SK-N-SH treated with all-trans-retinoic acid at 6 μM for 48 hours (cell line): Measurements from ENCODE around the gene PIGBOS1.

Experiments
- ATAC-seq: fragments of 200-7000 bp; cut with Tn5 transposase; 3 replicates; pipeline ENCODE4 v1.9.1; 2020; ENCODE audit warnings: mild to moderate bottlenecking, moderate library complexity
- ARNTL ChIP-seq: fragments of 450-650 bp; formaldehyde crosslinking; IDR thresholded peaks from 2 replicates; pipeline ENCODE4 v1.5.0; 2020; ENCODE audit warnings: low read depth, mild to moderate bottlenecking, moderate library complexity, borderline replicate concordance
- ESRRG ChIP-seq: fragments of 250-450 bp; sonication (Bioruptor Pico); IDR thresholded peaks from 2 replicates; pipeline ENCODE4 v1.6.1; 2021; ENCODE audit warnings: mild to moderate bottlenecking
- ISL1 ChIP-seq: fragments of 250-450 bp; sonication (Bioruptor Pico); IDR thresholded peaks from 2 replicates; pipeline ENCODE4 v2.1.2; 2022; ENCODE audit warnings: mild to moderate bottlenecking, moderate library complexity
- OSR1 ChIP-seq: fragments of 250-450 bp; sonication (Bioruptor Pico); IDR thresholded peaks from 2 replicates; pipeline ENCODE4 v1.8.0; 2022; ENCODE audit warnings: moderate library complexity, mild to moderate bottlenecking, inconsistent platforms

Gene PIGBOS1

DNA sequence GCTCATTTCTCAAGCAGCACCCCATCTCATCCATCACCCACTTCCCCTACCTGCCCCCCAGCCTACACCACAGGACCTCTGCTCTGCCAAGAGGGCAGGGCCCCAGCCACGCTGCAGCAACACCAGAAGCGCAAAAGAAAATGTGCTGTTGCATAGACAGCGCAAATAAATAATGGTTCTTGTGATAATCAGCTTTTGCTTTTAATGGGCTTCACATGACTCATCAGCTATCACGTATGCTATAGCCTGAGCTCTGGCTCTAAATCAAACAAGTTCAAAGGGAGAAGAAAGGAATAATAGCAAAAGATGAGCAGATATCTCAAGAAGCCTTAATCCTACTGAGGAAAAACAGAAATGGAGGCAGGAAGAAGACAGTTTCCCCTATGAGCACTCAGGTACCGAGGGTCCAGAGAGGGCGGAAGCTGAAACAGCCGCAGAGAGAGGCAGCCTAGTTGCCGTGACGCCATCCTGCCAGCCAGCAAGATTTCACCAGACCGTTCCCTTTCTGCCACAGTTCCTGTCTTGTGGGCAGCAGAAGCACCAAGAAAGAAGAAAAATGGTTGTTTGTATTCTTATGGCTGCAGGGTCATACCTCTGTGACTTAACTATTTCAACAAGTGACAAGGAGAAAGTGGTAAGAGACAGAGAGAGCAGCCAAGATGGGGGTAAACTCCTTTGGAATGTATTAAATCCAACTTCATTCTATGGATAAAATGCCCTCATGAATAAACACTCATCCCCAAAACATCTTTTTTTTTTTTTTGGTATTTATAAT, 51.3 kb downstream of the PIGBOS1 start:
- TF ChIP-seq ARNTL (no peak), OSR1 (CRISPR knock-in tag) (no peak), ISL1 (peak; percentile 45), ESRRG (no peak)
- ATAC-seq: peak; percentile 74
